LNCAP (cell line): ENCODE results near the gene METTL17.

ENCODE experiments used
- CTCF ChIP-seq: fragments of 450-650 bp; IDR thresholded peaks from 2 replicates; pipeline ENCODE4 v1.5.1; 2017; ENCODE audit warnings: mild to moderate bottlenecking

Gene METTL17

GRCh38 chr14:20971705-20972021 lies 18.1 kb upstream of the METTL17 start:
- no peak for TF ChIP-seq CTCF

GRCh38 chr14:20973501-20973900 lies 16.3 kb upstream of the METTL17 start:
- TF ChIP-seq CTCF: no peak

GRCh38 chr14:20976291-20976690 lies 13.5 kb upstream of the METTL17 start:
- no peak for TF ChIP-seq CTCF

GRCh38 chr14:20978687-20979086 lies 11.1 kb upstream of the METTL17 start:
- TF ChIP-seq CTCF: no peak

- TF ChIP-seq CTCF: no peak
These were observed 8.9 kb upstream of the METTL17 start for GRCh38 chr14:20980906-20981305.

GRCh38 chr14:20982646-20983369 lies 7.0 kb upstream of the METTL17 start:
- no peak for TF ChIP-seq CTCF

GRCh38 chr14:20986811-20987210 lies 3.0 kb upstream of the METTL17 start:
- TF ChIP-seq CTCF: no peak
